AML-193 (cell line): Measurements from ENCODE around the gene LGALS12.

Experiments
- DNase-seq, 2 experiments: peaks; one replicate each; lab custom pipeline; 2025; lab: John Stamatoyannopoulos, UW

LGALS12 gene

GRCh38 chr11:63505857-63506528, at the start of gene LGALS12:
Gene LGALS12 (plus strand): TSS chr11:63506084. CDS start chr11:63506459, 375 bp downstream.
- DNase-seq, result peak; percentile 93 to 95

- no peak for DNase-seq
Observed at GRCh38 chr11:63459586-63459985, 46.3 kb upstream of the LGALS12 start.

GRCh38 chr11:63462137-63462536, 43.7 kb upstream of the LGALS12 start:
- DNase-seq, result no peak

- no peak for DNase-seq
Observed at GRCh38 chr11:63470311-63470710, 35.6 kb upstream of the LGALS12 start.

- DNase-seq, result no peak
Observed at GRCh38 chr11:63472372-63472771, 33.5 kb upstream of the LGALS12 start.

GRCh38 chr11:63476618-63477017, 29.3 kb upstream of the LGALS12 start:
- DNase-seq, result no peak

- DNase-seq, result peak; percentile 85
Observed at GRCh38 chr11:63478896-63479295, 27.0 kb upstream of the LGALS12 start.

- no peak for DNase-seq
Observed at GRCh38 chr11:63480039-63480438, 25.8 kb upstream of the LGALS12 start.

GRCh38 chr11:63485777-63486176, 20.1 kb upstream of the LGALS12 start:
- no peak for DNase-seq

GRCh38 chr11:63488789-63489188, 17.1 kb upstream of the LGALS12 start:
- DNase-seq, result no peak

GRCh38 chr11:63489879-63490278, 16.0 kb upstream of the LGALS12 start:
- DNase-seq, result no peak

- no peak for DNase-seq
Observed at GRCh38 chr11:63490551-63491239, 15.2 kb upstream of the LGALS12 start, which contains the start of gene PLAAT5. Gene PLAAT5 (minus strand): TSS chr11:63491167. CDS start chr11:63491034, 133 bp downstream.

- DNase-seq, result no peak
Observed at GRCh38 chr11:63491240-63491587, 14.7 kb upstream of the LGALS12 start.

- DNase-seq, result peak in 1 of 2 experiments; percentile 12
Observed at GRCh38 chr11:63491636-63492372, 14.1 kb upstream of the LGALS12 start.

- no peak for DNase-seq
Observed at GRCh38 chr11:63492441-63492840, 13.4 kb upstream of the LGALS12 start.

- DNase-seq, result no peak
Observed at GRCh38 chr11:63493127-63493526, 12.8 kb upstream of the LGALS12 start.

- no peak for DNase-seq
Observed at GRCh38 chr11:63494975-63495374, 10.9 kb upstream of the LGALS12 start.

GRCh38 chr11:63499874-63500273, 6.0 kb upstream of the LGALS12 start:
- DNase-seq, result no peak

- DNase-seq, result no peak
Observed at GRCh38 chr11:63501236-63501635, 4.6 kb upstream of the LGALS12 start.

GRCh38 chr11:63502252-63502820, 3.5 kb upstream of the LGALS12 start:
- DNase-seq, result peak; percentile 50 to 51

- DNase-seq, result peak; percentile 86 to 88
Observed at GRCh38 chr11:63503492-63503891, 2.4 kb upstream of the LGALS12 start.

GRCh38 chr11:63504054-63504453, 1.8 kb upstream of the LGALS12 start:
- DNase-seq, result no peak
